ENCODE data around the gene GMDS.

DNA sequence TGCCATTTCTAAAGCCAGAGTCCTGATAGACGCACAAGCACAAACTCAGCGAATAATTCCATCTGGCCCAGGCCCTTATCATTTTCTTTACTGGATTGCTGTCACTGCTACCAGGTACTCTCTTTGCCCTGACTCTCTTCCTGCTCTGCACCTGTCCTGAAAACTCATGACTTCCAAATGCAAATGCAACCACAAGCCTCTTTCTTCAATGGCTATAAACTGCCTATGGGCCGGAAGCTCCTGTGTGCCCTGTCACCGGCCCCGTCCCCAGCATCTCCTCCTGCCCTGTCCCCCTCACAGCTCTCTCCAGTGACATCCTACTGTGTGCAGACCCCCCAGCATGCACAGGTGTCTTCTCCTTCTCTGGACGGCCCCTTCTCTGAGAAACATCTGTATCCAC is 302.6 kb downstream of the GMDS start:
- TF ChIP-seq CTCF (IDR thresholded peaks at IDR 0.05) (no peak), POLR2A (IDR thresholded peaks at IDR 0.05) (no peak)

Data from ovary (tissue), 3 donors.